Stimulated activated CD4-positive, alpha-beta T cell treated with anti-CD3 and anti-CD28 coated beads, Interleukin-1b, Interleukin-23, amount 100 ng/mL, for 48 hours (primary cell): ENCODE measurements around the gene ACIN1.

ENCODE experiments used
- DNase-seq: peaks from one replicate; pipeline ENCODE4 v3.0.0-alpha.2; 2020

Gene ACIN1

DNA sequence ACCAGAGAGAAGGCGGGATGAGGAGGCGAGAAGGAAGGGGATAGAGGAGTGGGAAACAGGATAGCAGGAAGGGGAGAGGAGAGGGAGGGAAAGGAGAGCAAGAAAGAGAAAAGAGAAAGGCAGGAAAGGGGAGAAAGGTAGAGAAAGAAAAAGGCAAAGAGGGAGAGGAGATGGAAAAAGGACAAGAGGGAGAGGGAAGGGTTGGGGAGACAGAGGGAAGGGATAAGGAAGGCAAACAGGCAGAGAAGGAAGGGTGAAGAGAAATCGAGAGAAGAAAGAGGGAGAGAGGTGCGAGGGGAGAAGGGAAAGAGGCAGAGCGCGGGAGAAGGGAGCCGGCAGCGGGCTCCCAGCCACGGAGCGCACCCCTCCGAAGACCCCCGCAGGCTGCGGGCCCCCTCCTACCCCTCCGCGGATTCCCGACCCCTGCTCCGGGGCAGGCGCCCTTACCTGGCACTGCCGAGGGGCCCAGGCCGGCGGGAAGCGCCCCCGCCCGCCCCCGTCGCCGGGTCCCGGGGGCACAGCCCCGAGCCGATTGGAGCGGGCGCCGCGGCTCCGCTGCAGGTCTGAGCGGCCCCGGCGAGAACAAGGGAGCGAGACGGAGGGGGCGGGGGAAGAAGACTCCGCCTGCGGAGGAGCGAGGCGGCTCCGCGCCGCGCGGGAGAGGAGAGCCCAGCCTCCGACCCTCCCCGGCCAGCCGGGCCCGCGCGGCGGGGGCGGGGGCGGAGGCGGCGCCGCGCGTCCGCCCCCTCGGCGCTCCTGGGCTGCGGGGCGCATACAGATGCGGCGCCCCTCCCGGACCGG is 37.8 kb downstream of the ACIN1 start, which contains the start of gene CDH24:
TSS of gene CDH24 (minus strand) at position 565 of the 801 bp plus-strand sequence. CDS start 1,787 bp downstream, outside the sequence.
- DNase-seq: peak; percentile 64

DNA sequence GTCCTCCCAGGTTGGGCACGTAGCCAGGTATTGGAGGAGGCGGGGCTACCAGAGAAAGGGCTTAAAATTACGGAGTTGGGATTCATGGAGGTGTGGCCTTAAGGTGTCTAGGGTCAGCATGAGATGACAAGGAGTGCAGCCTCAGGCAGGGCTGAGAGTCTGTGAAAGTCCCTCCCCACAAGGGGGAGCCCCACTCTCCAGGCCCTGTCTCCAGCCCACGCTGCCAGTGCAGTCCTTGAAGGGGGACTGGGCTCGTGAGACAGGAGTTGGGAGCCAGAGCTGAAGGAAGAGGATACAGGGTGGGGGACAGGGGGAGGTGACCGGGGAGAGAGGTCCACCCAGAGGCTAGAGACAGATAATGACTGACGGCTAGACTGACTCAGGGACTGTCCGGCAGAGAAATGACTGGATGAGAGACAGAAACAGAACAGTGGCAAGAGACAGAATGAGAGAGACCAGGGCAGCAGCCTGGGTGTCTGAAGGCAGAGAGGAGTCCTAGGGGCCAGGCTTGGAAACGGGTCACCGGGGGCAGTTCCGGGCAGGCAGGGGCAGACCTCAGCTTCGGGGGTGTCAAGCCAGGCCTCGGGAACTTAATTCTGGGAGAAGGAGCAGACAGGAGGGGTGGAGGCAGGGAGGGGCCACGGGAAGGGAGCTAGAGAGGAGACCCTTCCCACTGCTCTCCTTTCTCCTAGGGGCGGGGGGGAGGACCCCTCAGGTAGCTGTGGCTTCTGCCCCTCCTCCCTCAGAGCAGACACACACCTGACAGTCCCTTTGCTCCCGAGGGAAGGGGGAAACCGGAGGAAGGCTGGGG is 38.6 kb downstream of the ACIN1 start:
- DNase-seq: peak; percentile 60

DNA sequence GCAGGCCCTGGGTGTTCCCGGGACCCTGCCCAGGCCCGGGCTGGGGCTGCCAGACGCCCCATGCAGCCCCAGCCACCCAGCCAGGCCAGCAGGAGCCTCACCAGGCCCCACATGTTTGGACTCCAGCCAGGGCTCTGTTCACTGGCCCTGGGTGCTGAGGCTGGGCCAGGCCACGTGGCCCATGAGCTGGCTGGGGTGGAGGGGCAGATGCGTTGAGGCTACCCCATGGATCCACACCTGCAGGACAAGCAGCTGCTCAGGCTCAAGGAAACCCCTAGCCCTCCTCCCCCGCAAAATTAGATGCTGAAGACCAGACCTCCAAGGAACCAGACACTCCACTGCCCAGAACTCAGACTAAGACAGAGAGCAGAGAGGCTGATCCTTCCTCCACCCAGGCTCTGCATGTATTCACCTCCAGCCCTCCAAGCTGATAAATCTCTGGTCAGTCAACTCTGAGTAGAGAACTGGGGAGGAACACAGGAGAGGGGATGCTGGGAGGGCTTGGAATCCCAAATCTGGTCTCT is 39.3 kb downstream of the ACIN1 start:
- no peak for DNase-seq

DNA sequence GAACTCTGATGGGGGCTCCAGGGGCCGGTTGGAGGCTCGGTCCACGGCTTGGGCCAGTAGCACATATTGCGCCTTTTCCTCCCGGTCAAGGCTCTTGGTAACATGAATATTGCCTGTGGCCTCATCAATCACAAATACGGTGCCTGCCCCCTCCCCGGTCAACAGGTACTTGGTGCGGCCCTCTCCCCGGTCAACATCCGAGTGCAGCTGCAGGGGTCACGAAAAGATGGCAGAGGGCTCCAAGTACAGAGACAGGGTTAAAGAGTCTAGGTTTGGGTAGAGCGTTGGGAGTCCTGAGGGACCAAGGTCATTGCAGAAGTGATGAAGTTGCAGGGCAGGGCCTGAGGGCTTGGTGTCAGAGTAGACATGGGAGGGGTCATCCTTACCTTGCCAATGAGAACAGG is 39.8 kb downstream of the ACIN1 start:
- no peak for DNase-seq

DNA sequence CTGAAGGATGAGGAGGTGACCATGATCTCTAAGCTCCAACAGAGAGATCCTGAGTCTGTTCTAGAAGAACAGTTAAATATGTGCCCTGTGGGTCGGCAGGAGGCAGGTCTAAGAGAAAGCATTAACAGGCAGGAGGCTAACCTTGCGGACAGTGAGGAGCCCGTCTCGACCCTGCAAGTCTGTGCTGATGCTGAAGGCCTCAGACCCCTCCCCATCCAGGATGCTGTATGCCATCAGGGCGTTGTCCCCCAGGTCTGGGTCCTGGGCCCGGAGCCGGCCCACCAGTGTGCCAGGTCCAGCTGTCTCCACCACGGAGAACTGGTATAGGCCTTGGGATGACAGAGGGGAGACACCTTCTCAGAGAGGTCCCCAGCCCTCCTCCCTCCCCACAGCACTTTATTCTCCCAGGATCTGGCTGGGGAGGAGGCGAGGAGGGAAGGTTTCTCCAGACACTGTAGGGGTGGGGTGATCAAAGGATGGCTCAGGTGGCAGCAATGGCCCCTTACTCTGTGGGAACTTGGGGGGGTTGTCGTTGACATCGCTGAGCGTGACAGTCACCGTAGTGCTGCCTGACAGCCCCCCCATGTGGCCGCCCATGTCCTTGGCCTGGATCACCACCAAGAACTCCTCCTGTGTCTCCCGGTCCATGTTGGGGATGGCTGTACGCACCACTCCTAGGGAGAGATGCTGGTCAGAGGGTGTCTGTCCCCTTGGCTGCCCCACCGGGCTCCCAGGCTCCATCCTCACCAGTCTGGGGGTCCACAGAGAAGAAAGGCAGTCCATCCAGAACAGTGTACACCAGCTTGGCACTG is 40.7 kb downstream of the ACIN1 start:
- peak; percentile 23 for DNase-seq

DNA sequence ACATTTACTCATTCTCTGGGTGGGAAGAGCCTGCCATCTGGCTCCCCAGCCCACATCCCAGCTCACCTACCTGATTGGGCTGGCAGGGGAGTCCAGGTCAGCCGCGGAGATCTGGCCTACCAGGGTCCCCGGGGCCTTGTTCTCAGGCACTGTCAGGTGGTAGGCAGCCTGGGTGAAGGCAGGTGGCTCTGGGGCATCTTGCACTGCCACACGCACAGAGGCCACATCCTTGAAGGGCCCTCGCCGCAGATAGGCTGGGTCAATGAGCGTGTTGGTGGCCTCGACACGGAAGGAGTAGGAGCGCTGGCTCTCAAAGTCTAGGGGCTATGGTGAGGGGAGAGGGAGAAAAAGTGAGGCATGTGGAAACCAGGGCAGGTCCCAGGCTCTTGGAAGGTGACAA is 41.5 kb downstream of the ACIN1 start:
- DNase-seq: no peak

DNA sequence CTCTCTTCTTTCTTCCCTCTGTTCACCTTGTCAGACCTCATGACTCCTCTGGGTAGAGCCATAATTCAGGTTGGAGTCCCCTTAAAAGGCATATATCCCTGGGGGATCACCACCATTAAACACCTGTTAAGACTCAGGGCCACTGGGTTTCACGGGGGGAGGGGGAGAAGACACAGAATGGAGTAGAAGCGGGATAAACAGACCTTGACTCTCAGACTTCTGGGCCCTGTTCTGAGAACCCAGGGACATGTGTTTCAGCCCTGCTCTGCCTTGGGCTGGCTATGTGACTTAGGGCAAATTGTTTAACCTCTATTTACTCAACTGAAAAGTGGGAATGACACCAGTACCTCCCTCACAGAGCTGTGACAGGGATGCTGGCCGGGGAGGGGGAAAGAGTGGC is 42.3 kb downstream of the ACIN1 start:
- DNase-seq: no peak

DNA sequence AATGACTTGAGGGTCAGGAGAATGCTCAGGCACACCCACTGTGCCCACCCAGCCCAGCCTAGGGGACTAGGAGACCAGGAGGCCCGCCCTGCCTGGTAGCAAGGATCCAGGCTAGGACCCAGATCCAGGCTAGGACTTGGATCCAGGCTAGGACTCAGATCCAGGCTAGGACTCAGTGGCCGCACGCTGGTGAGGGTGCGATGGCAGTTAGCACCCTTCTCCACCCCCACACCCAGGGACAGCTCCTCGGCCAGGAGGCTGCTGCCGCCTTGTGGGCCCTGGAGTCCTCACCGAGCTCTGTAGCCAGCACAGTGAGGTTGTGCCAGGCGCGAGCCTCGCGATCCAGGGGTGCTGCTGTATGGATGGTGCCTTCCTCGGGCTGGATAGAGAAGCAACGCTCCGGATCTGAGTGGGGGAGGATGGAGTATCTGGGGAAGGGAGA is 42.7 kb downstream of the ACIN1 start:
- no peak for DNase-seq

DNA sequence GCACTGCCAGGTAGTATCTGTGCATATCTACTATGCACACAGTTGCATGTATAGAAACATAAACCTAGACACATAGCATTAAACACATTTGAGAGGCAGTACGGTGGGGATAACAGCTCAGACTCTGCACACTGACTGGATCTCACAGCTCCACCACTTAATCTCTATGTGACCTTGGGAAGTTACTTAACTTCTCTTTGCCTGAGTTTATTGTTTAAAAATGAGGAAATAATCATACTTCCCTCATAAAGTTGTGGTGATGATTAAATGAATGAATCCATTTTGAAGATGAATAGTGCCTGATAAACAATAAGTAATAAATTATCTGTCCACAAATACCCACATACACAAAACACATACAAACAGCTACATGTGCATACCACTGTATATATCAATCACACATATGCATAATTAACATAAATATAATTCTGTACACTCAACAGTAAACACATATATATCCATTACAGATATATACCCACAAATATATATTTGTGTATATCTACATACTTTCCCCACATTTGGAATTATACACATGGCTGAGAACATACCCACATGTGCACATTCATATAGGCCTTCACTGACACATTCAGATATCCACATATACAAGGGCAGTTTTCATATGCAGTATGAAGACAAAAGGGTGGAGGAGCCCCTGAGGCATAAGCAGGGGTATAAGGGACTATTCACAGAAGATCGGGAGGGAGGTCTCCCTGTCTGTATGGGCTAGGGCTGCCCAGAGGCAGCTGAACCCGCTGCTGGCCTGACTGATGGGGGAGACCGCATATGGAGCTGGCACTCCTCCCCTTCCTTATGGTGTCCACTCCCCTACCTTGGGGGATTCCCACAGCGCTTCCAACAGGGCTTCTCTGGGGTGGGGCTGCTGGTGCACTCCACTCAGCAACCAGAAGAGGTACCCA is 43.5 kb downstream of the ACIN1 start:
- DNase-seq: no peak

DNA sequence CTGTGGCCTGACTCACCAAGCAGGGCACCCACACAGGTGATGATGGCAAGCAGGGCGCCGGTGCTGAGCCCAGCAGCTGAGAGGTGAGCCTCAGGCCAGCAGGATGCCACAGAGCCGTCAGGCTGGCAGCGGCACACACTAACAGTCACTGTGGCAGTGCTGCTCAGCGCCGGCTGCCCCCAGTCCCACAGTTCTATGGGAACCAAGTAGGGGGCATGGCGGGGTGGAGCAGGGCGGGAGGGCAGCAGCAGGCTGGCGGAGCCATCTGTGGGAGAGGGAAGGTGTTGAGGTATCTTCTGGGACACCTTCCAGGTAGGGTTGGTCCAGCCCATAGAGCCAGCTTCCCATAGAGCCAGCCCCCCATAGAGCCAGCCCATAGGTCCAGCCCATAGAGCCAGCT is 45.9 kb downstream of the ACIN1 start:
- no peak for DNase-seq

DNA sequence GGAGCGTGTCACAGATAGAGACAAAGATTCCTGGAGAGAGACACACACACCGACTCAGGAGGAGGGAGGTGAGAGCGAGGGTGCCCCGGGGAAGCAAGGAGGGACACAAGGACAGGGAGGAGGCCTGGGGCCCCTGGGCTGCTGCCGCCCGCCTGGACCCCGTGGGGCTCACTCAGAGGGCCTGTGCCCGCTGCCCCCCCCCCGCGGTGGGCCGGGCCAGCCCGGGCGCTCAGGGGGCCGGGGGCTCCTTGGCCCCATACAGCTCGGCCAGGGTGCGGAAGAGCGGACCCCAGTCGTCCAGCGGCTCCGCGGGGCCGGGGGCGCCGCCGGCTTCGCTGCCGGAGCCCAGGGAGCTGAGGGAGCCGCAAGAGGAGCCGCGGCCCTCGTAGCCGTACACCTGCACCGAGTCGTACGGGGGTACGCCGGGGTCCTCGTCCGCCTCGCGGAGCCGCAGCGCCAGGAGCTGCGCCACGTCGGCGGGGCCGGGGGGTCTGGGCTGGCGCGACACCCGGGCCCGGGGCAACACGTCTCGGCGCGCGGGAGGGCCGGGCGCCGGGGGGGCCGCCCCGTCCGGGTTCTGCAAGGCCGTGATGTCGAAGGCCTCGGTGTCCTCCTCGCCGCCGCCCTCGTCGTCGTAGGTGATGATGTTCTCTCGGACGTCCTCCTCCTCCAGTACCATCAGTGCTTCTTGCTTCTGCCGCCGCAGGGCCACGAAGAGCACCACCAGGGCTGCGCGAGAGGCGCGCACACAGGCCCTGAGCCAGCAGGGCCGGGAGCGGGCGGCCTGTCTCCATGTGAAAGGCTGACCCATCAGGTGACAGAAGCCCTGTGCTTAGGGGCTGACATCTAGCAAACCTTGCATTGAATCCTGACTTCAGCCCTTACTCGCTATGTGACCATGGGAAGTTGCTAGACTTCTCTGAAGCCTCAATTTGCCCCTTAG is 46.9 kb downstream of the ACIN1 start:
- DNase-seq: no peak

DNA sequence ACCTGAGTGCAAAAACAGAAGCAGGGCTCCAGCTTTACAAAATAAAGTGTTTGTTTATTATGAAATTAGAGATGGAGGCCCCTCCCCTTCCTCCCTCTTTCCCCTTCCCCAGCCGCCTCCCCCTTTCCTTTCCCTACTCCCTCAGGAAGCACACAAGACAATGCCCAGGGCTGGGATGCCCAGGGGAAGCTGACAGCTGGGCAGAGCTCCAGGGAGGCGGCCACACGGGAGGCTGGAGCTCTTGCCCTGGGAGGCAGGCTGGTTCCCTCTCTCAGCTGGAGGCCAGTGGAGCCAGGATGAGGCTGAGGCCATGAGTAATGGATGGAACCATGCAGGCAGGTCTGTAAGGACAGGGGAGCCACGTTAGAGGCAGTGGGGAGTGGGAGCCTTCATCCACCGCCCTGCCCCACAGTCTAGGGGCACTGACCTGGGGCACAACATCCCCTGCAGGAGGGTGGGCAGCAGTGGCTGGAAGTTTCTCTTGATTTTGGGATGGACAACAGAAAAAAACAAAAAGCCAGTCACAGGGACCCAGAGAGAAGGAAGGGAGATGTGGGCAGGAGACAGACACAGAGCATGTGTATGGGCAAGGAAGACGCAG is 47.8 kb downstream of the ACIN1 start:
- DNase-seq: no peak

DNA sequence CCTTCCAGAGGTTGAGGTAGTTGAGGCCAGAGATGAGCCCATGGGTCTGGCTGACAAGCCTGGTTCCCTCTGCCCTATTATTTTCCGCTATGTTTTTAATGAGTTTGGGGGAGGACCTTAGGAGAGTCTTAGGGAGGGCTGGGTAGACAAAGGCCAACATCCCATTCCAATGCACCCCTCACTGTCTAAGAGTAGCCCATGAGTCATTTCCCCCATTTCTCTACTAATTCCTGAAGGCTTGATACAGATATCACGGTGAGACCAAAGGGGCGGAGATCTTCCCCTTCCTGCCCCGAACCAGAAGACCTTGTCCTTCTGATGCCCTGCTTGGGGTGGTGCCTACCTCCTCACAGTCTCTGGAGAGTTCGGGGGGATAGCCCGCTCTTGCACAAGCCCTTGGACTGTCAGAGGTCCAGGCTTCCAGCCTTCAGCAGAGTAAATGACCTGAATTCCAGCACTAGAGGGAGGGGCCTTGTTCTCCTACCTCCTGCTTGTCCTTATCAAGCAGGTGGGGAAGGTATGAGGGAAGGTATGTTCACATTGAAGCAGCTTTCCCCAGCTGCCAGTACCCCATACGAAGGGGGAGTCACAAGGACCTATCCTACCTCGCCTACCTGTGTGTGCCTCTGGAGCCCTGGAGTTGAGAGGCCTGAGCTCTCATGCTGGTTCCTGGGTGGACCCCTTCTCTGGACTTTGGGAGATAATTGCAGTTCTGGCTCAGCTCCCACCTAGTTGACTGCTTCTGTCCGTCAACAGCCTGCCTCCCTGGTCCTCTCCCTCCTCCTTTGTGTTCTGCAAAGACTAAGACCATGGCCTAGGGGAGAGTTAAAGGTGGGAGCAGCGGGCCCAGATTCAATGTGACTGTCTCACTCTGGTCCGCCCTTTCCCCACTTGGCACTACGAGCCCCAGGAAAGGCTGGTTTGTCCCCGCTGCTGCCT is 49.2 kb downstream of the ACIN1 start:
- no peak for DNase-seq

DNA sequence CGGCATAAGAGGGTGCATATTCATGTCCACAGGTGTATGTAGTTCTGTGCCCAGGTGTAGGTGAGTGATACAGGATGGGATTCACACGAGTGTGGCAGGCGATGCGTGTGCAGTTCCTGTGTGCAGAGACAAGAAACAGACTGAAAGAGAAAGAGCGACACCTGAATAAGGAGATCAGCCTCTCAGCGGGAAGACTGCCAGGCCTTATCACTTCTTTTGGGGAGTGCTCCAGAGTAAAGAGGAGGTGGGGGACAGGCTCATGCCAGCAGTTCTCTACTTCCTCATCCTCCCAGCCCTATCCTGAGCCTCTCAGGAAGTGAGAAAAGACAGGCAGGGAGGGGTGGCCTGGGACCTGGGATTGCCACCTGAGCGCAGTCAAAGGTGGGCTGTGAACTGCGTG is 50.1 kb downstream of the ACIN1 start:
- DNase-seq: no peak

DNA sequence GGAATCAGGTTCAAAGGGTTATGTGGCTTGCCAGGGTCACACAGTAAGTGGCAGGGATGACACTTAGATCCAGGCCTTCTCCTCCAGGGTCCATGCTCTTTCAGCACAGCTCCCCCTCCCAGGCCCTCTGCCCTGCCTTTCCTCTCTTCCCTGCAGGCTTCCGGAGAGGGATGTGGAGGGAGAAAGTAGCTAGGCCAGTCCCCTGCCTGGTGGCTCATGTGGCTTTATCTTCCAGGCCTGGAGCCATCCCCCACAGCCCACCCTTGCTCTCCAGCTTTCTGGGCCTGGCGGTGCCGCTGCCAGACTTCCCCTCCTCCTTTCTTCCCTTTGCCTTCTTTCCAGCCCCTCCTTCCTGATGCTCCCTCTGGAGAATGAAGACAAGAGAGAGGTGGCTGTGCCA is 51.2 kb downstream of the ACIN1 start:
- DNase-seq: no peak

DNA sequence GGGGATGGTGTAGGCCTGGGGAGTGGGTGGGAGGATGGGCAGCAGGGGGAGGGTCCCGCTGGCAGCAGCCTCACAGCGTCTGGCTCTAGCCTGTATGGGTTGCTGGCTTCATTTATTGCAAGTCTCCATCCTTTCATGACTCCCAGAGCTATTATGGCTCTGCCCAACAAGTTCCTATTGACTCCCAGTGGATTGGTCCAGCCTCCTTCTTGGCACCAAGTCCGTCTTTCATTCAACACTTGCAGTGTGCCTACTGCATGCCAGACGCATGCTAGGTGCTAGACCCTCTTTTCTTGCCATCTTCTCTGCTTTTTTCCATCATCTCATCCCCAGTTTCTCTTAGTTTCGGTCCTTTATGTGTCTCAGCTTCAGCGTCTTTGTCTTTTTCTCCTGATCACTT is 51.8 kb downstream of the ACIN1 start:
- no peak for DNase-seq

DNA sequence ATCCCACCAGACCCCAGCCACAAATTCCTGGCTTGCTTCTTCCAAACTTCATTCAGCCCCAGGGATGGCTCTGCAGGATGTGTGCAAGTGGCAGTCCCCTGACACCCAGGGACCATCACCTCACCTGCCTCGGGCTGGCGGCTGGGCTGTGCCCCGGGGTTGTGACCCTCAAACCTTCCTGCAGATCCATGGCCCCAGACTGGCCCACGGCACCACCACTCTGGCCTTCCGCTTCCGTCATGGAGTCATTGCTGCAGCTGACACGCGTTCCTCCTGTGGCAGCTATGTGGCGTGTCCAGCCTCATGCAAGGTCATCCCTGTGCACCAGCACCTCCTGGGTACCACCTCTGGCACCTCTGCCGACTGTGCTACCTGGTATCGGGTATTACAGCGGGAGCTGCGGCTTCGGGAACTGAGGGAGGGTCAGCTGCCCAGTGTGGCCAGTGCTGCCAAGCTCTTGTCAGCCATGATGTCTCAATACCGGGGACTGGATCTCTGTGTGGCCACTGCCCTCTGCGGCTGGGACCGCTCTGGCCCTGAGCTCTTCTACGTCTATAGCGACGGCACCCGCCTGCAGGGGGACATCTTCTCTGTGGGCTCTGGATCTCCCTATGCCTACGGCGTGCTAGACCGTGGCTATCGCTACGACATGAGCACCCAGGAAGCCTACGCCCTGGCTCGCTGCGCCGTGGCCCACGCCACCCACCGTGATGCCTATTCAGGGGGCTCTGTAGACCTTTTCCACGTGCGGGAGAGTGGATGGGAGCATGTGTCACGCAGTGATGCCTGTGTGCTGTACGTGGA is 52.6 kb downstream of the ACIN1 start, which contains the start of gene PSMB11:
TSS of gene PSMB11 (plus strand) at position 51 of the 804 bp plus-strand sequence. CDS start at position 65, 14 bp downstream.
- no peak for DNase-seq

DNA sequence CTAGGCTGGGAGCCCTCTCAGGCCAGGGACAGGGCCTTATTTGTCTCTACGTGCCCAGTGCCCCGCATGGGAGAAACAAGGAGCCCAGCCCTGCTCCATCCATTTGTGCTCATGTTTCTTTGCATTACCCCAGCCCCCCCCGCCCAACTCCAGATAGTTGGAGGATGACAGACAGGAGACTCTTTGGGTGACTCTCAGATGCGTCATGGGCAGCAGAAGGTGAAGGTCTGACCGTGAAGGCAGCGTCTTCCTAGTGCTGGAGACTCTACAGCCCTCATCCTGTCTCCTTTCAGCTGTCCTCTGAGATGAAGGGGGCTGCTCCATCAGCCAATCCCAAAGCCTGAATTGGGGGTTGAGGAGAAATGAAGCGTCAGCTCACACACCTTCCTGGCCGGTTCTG is 53.2 kb downstream of the ACIN1 start:
- DNase-seq: no peak
